GM19463 (cell line): Measurements from ENCODE around the gene STK32C.

Experiments used
- ATAC-seq: cut with Tn5 transposase; IDR thresholded peaks from one replicate; pipeline ENCODE4 v1.9.1; 2021; ENCODE audit warnings: mild to moderate bottlenecking, moderate library complexity; ENCODE audit not compliant: unreplicated experiment

Gene STK32C

DNA sequence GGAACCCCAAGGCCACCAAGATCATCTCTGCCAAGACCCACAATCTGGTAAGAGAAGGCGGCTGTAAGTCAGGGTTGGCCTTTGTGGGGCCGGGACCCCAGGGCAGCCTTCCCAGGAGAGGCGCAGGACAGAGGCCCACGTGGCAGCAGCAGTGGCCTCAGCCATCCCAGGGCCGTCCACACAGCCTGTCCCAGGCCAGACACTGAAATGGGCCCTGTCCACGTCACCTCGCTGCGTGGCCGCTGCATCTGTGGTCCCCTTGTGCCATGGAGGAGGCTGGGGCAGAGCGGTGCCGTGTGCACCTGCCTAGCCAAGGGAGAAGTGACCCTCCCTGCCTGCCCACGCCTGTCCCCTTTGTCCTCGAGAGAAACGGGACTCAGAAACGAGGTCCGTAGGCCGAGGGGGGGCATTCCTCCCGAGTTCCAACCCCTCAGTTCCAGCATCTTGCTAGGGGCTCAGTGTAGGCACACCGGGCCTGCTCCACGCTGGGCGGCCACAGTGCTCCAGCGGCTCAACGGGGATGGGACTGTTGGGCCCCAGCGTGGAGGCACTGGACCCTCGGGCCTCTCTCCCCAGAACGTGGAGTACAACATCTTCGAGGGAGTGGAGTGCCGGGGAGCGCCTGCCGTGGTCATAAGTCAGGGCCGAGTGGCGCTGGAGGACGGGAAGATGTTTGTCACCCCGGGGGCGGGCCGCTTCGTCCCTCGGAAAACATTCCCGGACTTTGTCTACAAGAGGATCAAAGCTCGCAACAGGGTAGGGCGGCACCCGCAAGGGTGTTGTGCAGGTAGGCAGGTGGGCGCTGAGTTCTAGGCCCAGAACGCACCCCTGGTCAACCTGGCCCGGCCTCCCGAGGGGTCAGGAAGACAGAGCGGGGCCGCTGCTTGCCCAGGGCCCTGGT is 105.4 kb downstream of the STK32C start:
- ATAC-seq, result no peak

- ATAC-seq, result no peak
These were observed 106.4 kb downstream of the STK32C start for GRCh38 chr10:132201111-132201969.

GRCh38 chr10:132200344-132201110 is 107.2 kb downstream of the STK32C start:
- no peak for ATAC-seq

- ATAC-seq, result no peak
These were observed 107.9 kb downstream of the STK32C start for GRCh38 chr10:132199854-132200311.

DNA sequence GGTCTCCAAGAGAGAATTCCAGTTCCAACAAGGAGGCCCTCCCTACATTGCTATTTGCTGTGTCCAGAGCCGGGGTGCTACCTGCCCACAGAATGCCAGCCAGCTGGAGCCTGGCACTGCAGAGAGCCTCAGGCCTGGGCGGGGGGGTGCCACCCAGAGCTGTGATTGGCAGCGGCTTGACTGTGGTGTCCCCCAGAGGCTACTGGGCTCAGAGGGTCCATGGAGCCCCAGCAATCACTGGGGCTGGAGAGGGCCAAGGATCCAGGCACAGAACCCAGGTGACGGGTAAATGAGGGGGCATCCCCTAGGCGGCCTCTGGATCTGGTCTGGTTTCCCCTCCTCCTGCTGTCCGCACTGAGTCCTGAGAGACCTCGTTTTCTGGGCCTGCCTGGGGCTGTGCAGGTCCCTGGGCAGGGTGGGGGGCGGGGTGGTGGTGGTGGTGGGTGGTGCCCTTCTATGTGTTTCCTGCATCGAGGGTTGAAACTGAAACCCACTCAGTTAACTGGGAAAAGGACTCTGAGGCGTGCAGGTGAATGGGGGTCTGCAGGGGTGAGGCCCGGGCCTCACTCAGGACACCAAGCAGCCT is 108.4 kb downstream of the STK32C start:
- no peak for ATAC-seq

DNA sequence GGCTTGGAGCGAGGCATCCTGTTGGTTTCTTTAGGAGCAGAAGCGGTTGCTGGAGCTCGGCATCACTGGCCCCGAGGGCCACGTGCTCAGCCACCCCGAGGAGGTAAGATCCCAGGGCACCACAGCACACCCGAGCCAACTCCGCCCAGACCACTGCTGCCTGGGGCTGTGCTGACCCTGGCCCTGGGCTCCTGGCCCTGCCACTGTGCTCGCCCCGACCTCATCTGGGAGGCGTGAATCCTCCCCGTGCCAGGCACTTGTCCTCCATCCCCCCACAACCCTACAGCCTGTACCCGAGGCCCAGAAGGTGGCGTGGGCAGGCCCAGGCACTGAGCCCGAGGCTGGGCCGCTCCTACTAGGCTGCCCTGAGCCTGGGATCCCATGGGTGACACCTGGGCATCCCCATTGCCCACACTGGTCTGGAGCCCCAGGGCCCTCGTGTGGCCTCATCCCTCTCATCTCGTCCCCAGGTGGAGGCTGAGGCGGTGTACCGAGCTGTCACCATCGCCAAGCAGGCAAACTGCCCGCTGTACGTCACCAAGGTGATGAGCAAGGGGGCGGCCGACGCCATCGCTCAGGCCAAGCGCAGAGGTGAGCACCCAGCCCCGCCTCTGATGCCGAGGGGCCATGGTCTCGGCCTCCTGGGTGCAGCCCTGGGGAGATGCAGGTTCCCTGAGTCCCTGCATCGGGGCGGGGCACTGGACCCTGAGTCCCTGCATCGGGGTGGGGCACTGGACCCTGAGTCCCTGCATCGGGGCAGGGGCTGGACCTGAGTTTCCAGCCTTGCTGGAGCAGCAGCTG is 109.2 kb downstream of the STK32C start:
- ATAC-seq, result no peak

GRCh38 chr10:132198068-132198370 is 109.7 kb downstream of the STK32C start:
- no peak for ATAC-seq

DNA sequence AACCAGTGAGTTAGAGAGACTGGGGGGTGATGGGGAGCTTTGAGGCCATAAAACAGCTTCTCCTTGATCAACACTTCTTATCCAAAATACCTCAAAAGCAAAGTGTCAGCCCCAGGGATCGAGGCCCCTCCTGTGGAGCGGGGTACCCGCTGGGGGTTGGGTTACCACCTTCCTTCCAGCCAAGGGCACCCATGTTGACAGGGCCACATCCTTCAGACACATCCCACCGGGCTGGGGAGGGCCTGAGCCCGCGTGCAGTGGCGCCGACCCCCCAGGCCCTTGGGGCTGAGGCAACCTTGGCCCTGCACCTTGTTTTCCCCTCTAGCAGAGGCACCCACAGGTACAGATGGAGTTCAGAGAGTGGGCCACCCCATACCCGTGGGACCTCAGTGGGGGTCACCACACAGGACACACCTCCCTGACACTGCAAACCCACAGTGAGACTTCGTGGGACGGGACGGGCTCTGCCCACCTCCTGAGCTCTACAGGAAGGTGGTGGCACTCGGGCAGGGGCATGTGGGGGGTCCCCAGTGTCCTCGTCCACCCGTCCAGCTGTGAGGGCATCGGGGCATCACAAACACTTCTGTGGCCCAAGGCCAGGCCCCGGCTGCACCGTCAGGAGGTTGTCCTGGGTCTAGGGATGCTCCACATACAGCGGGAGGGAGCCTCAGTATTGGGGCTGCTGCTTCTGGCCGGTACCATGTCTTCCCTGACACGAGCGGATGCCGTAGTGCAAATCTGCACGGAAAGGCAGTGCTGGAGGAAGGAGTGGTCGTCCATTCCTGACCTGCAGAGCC is 110.3 kb downstream of the STK32C start:
- ATAC-seq, result no peak

DNA sequence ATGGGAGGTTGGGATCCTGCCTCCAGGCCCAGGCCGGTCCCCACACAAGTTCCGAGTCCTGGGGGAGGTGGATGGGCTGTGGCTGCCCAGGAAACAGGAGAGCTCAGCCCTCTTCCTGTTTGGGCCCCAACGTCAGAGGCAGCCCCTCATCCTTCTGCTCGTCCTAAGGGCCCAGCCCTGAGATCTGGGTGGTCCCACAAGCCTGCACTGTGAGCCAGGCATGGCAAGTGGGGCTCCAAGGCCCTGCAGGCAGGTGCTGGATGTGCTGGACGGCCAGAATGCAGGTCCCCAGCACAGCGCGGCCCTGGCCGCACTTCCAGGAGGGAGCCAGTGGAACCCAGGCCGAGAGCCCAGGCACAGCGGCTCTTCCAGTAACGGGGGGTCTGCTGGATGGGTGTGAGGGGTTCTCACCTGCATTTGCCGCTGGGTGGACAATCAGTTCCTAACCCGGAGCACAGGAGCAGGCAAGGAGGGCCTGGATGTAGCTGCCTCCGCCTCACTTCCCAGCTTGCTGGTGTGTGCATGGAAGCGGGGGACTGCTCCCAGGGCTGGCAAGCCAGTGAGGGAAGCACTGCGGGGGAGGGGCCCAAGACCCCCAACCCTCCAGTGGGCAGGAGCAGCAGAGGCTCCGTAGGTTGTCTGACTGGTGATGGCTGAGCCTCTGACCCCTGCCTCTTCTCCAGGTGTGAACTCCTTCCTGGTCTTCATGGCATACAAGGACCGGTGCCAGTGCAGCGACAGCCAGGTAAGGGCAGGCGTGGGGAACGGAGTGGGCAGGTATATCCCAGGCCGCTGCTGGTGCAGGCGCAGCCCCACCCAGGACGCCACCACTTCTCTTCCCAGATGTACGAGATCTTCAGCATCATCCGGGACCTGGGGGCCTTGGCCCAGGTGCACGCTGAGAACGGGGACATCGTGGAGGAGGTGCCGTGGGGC is 111.3 kb downstream of the STK32C start:
- no peak for ATAC-seq

- no peak for ATAC-seq
These were observed 112.2 kb downstream of the STK32C start for GRCh38 chr10:132195366-132196075.

DNA sequence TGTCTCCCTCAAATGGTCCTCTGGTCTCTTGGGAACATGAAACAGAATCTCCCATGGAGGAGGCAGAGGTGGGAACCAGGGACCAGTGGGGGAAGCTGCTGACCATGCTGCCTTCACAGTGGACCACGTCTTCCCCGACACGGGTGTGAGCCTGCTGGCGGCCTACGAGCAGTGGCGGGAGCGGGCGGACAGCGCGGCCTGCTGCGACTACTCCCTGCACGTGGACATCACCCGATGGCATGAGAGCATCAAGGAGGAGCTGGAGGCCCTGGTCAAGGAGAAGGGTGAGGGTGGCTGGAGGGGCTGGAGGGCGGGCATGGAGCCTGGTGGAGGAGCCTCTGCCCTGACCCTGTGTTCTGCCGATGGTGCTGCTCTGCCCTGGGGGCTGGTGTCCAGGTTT is 113.0 kb downstream of the STK32C start:
- ATAC-seq, result no peak

DNA sequence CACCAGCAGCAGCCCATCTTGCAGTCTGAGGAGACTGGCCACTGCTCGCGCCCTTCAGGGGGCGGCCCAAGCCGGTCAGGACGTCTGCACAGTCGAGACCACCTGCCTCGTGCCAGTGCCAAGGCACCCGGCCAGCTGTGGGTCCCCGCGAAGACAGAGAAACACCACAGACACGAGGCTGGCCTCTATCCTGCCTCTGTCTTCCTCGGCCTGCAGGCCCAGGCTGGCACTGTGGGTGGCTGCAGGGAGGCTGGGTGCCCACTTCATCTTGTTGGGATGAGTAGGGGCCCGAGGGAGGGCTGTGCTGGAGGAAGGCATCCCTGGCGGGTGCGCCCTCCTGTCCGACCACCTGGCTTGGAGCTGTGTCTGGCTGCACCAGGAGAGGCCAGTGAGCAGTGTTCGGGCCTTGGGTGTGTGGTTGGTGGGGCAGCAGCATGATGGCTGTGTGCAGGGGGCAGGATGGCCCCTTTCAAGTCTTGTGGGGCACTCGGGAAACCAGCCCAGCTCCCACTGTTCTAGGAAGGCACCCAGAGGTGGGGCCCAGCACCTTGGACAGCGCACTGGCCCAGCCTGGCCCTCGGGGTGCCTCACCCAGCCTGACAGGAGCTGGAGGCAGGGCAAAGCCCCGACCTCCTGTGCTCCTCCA is 113.7 kb downstream of the STK32C start:
- ATAC-seq, result no peak

DNA sequence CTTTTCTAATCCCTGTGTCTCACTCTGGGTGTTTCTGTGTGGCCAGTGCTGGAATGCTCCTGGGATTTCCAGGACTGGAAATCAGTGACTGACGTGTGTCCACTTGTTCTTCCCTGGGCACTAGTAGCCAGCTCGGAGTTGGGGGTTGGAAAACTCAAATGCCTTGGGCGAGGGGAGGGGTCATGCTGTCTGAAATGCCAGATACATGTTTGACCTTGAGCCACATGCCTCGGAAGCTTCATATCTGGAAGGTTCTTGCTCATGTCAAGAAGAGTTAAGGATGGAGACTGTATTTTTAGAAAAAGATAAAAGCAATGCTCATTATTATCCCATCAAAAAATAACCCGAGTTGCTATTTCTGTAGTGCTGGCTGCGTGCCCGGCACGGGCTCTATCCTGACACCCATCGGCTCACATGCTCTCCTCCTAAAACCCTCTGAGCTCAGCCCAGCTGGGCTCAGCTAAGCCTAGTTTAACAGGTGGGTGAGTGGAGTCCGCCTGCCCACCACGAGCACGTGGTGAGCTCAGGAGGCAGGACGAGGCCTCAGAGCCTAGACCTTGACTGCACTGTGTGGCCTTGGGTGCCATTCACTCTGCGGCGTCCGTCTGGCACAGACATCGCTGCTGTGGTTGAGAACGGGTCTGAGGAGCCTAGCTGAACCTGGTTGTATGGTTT is 114.6 kb downstream of the STK32C start:
- ATAC-seq, result no peak

GRCh38 chr10:132192076-132192975 is 115.4 kb downstream of the STK32C start:
- ATAC-seq, result no peak

DNA sequence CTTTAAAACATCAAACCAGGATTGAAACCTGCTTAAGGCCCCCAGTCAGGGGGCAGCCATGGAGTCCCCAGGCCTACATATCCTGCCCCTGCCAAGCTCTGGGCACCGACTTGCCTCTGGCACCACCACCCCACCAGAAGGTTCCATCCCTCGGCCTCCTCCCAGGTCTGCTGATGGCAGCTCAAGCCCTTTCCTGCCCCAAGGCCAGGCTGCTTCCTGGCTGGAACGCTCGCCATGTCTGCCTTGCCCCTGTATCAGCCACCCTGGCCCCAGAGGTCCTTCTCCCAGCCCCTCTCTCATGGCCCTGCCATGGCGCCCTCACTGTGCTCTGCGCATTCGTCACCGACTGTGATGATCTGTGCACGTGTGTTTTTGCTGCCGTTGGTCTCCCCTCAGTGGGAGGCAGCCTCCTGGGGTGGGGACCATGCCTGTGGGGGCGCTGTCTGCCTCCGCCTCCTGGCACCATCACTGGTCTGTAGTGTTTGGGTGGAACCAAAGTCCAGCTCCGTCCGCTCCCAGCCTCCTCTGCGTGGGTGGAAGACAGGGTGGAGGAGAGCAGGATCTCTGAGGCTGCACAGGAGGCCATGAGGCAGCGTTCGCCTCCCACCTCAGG is 117.8 kb downstream of the STK32C start:
- no peak for ATAC-seq
